Endothelial cell of umbilical vein (primary cell): ENCODE results near the gene BLOC1S2.

Experiments
- MYC ChIP-seq: IDR thresholded peaks from one replicate; pipeline ENCODE4 v1.6.1; 2011; ENCODE audit warnings: mild to moderate bottlenecking, low read depth, low read length
- TF ChIP-seq, protein P1 (sequence below), 2 donors: IDR thresholded peaks; 1 replicate in 1 of 2; 2 replicates in 1 of 2; pipeline ENCODE4 v1.5.1; 2011; ENCODE audit warnings: low read length in 2 of 2, mild to moderate bottlenecking in 2 of 2, moderate library complexity in 2 of 2, control low read depth in 1 of 2, inconsistent platforms in 1 of 2, low read depth in 1 of 2; ENCODE audit not compliant: insufficient read depth in 1 of 2; ENCODE audit errors: extremely low read depth in 1 of 2

DNA sequence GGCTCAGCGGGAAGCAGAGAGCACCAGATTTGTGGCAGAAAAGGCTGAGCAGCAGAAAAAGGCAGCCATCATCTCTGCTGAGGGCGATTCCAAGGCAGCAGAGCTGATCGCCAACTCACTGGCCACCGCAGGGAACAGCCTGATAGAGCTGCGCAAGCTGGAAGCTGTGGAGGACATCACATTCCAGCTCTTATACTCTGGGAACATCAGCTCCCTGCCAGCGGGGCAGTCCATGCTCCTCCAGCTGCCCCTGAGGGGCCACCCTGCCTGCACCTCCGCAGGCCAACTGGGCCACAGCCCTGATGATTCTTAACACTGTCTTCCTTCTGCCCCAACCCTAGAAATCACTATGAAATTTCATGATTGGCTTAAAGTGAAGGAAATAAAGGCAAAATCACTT is 37.7 kb downstream of the BLOC1S2 start:
- TF ChIP-seq, protein P1, sequence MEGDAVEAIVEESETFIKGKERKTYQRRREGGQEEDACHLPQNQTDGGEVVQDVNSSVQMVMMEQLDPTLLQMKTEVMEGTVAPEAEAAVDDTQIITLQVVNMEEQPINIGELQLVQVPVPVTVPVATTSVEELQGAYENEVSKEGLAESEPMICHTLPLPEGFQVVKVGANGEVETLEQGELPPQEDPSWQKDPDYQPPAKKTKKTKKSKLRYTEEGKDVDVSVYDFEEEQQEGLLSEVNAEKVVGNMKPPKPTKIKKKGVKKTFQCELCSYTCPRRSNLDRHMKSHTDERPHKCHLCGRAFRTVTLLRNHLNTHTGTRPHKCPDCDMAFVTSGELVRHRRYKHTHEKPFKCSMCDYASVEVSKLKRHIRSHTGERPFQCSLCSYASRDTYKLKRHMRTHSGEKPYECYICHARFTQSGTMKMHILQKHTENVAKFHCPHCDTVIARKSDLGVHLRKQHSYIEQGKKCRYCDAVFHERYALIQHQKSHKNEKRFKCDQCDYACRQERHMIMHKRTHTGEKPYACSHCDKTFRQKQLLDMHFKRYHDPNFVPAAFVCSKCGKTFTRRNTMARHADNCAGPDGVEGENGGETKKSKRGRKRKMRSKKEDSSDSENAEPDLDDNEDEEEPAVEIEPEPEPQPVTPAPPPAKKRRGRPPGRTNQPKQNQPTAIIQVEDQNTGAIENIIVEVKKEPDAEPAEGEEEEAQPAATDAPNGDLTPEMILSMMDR (IDR thresholded peaks at IDR 0.05; ENCODE audit: extremely low read depth in 1 of 2, insufficient read depth in 1 of 2, low read depth in 1 of 2, low read length in 2 of 2), result no peak
- TF ChIP-seq MYC, result no peak
